Type B pancreatic cell (in vitro differentiated cells): ENCODE data around the gene IL6R. TPM values are rescaled to one million over a fixed set of nuclear protein-coding genes. Genes with fewer than 3 reads are reported as not detected.

Source experiments
- DNase-seq: peaks from one replicate; pipeline ENCODE4 v3.0.0; 2021; ENCODE audit warnings: mixed read lengths; ENCODE audit not compliant: unreplicated experiment; ENCODE audit errors: extremely low spot score
- H3K27ac Mint-ChIP-seq: 2 replicates; pipeline ENCODE4 v1.8.0; 2021; ENCODE audit warnings: mild to moderate bottlenecking, mixed read lengths
- H3K27me3 Mint-ChIP-seq: 2 replicates; pipeline ENCODE4 v1.8.0; 2021; ENCODE audit warnings: mixed read lengths
- H3K36me3 Mint-ChIP-seq: 2 replicates; pipeline ENCODE4 v1.8.0; 2021; ENCODE audit warnings: mixed read lengths
- H3K4me1 Mint-ChIP-seq: one replicate; pipeline ENCODE4 v1.8.0; 2021; ENCODE audit warnings: mixed read lengths; ENCODE audit not compliant: unreplicated experiment
- H3K4me3 Mint-ChIP-seq: 2 replicates; pipeline ENCODE4 v1.8.0; 2021; ENCODE audit warnings: mild to moderate bottlenecking, mixed read lengths
- H3K9me3 Mint-ChIP-seq: 2 replicates; pipeline ENCODE4 v1.8.0; 2021; ENCODE audit warnings: mixed read lengths
- total RNA-seq: library from RNA; stranded (reverse); gene quantifications from 2 replicates; pipeline ENCODE4 v1.2.1, GENCODE V29; 2021; ENCODE audit warnings: low replicate concordance
- TF ChIP-seq, protein P1 (sequence below): fragments of 200-600 bp; sonication (generic); conservative IDR thresholded peaks from 2 replicates; pipeline ENCODE4 v1.5.0; 2021; ENCODE audit warnings: antibody characterized with exemption, mild to moderate bottlenecking

IL6R gene
- total RNA-seq, 1 donor from 2014 or later, result 12.5 TPM

DNA sequence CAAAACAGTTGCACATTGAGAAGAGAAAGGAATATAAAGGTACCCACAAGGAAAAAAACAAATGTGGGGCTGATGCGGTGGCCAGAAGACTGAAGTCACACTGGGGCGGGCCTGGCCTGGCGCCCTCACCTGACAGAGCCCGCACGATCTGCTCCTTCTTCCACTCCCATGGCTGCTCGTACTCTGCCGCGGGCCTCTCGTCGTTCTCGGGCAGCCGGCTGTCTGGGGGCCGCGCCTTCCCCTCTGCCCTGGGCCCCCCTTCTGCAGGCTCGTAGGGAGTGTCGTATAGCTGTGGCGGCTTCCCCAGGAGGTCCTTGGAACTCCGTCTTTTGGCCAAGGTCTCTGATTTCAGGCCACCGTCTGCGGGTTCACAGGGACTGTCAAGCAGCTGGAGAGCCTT, 83.8 kb downstream of the IL6R start:
- TF ChIP-seq, protein P1, sequence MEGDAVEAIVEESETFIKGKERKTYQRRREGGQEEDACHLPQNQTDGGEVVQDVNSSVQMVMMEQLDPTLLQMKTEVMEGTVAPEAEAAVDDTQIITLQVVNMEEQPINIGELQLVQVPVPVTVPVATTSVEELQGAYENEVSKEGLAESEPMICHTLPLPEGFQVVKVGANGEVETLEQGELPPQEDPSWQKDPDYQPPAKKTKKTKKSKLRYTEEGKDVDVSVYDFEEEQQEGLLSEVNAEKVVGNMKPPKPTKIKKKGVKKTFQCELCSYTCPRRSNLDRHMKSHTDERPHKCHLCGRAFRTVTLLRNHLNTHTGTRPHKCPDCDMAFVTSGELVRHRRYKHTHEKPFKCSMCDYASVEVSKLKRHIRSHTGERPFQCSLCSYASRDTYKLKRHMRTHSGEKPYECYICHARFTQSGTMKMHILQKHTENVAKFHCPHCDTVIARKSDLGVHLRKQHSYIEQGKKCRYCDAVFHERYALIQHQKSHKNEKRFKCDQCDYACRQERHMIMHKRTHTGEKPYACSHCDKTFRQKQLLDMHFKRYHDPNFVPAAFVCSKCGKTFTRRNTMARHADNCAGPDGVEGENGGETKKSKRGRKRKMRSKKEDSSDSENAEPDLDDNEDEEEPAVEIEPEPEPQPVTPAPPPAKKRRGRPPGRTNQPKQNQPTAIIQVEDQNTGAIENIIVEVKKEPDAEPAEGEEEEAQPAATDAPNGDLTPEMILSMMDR, result no peak
- H3K27me3 Mint-ChIP-seq, result peaks cover 38% of the 10 kb centered on the region
- H3K36me3 Mint-ChIP-seq, result no peaks in the 10 kb centered on the region
- no peaks in the 10 kb centered on the region for H3K9me3 Mint-ChIP-seq
- no peak overlapping the region for H3K27ac Mint-ChIP-seq
- no peak for DNase-seq
- H3K4me3 Mint-ChIP-seq, result no peak overlapping the region
- peaks cover 11% of the 10 kb centered on the region for H3K4me1 Mint-ChIP-seq

DNA sequence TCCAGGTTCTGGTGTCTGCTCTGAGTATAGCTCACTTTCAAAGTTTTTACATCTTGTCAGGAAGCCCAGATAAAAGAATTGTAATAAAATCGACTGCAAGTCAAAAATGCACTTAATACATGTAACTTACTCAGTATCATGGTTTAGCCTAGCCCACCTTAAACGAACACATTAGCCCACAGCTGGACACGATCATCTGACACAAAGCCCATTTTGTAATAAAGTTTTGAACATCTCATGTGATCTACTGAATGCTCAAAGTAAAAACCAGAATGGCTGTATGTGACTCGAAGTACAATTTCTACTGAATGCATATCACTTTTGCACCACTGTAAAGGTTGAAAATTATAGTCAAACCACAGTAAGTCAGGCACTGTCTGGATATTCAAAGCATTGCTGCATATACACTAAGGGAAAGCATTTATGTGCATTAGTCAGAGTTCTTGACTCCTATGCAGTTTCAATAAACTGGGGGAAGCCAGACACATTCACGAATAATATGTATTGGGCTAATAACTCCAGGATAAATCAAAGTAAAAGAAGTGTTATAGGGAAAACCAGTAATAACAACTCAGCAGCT, 84.6 kb downstream of the IL6R start:
- H3K27me3 Mint-ChIP-seq, result peaks cover 34% of the 10 kb centered on the region
- peaks cover 11% of the 10 kb centered on the region for H3K4me1 Mint-ChIP-seq
- no peaks in the 10 kb centered on the region for H3K9me3 Mint-ChIP-seq
- no peaks in the 10 kb centered on the region for H3K36me3 Mint-ChIP-seq
- TF ChIP-seq, protein P1, result no peak
- no peak overlapping the region for H3K27ac Mint-ChIP-seq
- no peak overlapping the region for H3K4me3 Mint-ChIP-seq
- DNase-seq, result no peak

DNA sequence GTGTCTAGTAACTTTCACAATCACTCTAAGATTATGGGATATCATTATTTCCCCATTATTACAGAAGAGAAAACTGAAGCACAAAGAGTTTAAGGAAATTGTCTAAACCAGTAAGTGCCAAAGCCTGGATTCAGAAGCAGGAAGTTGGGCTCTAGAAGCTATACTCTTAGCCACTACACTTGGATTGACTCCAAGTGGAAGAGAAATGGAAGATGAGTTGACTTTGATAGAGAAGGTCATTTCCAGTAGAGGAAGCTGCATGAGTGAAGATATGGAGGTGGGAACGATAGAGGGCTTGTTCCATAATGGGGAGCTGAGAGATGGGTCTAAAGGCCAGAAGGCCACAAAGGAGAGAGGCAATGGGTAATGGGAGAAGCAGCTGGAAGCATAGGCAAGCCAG, 85.2 kb downstream of the IL6R start:
- peaks cover 34% of the 10 kb centered on the region for H3K27me3 Mint-ChIP-seq
- H3K4me3 Mint-ChIP-seq, result no peak overlapping the region
- no peak for DNase-seq
- no peaks in the 10 kb centered on the region for H3K9me3 Mint-ChIP-seq
- no peaks in the 10 kb centered on the region for H3K36me3 Mint-ChIP-seq
- H3K27ac Mint-ChIP-seq, result no peak overlapping the region
- H3K4me1 Mint-ChIP-seq, result peaks cover 11% of the 10 kb centered on the region
- TF ChIP-seq, protein P1, result no peak

DNA sequence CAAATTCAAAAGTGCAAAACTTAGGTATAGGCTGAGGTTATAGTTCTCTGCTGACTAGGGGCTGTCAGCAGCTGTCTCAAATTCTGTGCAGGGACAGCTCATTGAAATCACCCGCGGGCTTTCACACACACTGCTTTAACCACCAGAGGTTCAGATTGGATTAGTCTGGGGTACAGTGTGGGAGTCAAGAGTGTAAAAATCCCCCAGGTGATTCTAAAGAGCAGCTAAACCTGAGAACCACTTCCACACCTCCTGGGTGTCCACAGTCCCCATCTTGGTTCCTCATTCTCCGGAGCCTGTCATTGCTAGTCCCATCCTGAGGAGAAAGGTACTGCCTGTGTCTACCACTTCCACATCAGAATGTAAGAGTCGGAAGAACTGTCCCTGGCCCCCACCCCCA, 87.0 kb downstream of the IL6R start:
- Mint-ChIP-seq H3K4me1 (peaks cover 8% of the 10 kb centered on the region), H3K36me3 (no peaks in the 10 kb centered on the region), H3K27ac (no peak overlapping the region), H3K4me3 (no peak overlapping the region), H3K9me3 (no peaks in the 10 kb centered on the region), H3K27me3 (peaks cover 39% of the 10 kb centered on the region)
- TF ChIP-seq, protein P1, result no peak
- DNase-seq, result no peak

DNA sequence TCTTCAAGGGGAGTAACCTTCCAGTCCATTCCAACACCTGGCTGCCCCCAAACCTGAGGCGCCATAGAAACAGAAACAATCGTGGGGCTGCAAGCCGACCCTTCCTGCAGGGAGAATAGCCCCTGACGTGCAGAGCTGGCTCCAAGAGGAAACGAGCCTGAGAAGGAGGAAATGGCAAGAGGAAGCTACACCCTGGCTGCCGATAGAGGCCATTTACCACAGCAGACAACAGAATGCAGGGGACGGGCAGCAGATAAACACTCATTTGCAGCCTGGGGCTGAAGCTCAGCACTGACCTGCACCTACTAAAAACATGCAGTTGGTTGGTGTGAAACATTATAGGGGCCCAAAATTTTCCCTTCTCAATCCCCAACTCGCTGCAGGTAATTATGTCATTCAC, 88.1 kb downstream of the IL6R start:
- Mint-ChIP-seq H3K27ac (no peak overlapping the region), H3K36me3 (no peaks in the 10 kb centered on the region), H3K27me3 (peaks cover 41% of the 10 kb centered on the region), H3K9me3 (no peaks in the 10 kb centered on the region), H3K4me1 (peaks cover 8% of the 10 kb centered on the region), H3K4me3 (no peak overlapping the region)
- no peak for DNase-seq
- TF ChIP-seq, protein P1, result no peak
